Uterus (tissue), 4 donors: Measurements from ENCODE around the gene CSNK1G2. TPM values are rescaled to one million over a fixed set of nuclear protein-coding genes. Genes with fewer than 3 reads are reported as not detected.

Source experiments
- DNase-seq, 2 donors: peaks; one replicate each; pipeline ENCODE4 v3.0.0-alpha.2; 2019 to 2020
- H3K27ac ChIP-seq, 2 donors: fragments of 200-600 bp; sonication (generic); 1 replicate in 1 of 2; 2 replicates in 1 of 2; pipeline ENCODE4 v1.5.1; 2016 to 2018
- H3K27me3 ChIP-seq, 2 donors: fragments of 200-600 bp; sonication (generic); one replicate each; pipeline ENCODE4 v1.5.1; 2018 to 2019; ENCODE audit warnings: control low read depth in 1 of 2
- H3K36me3 ChIP-seq, 2 donors: fragments of 200-600 bp; sonication (generic); one replicate each; pipeline ENCODE4 v1.5.1; 2019; ENCODE audit warnings: control low read depth in 1 of 2
- H3K4me1 ChIP-seq, 2 donors: fragments of 200-600 bp; sonication (generic); one replicate each; pipeline ENCODE4 v1.5.1; 2018 to 2019; ENCODE audit warnings: control low read depth in 1 of 2
- H3K4me3 ChIP-seq, 2 donors: fragments of 200-600 bp; sonication (generic); 1 replicate in 1 of 2; 2 replicates in 1 of 2; pipeline ENCODE4 v1.5.1; 2018 to 2019; ENCODE audit warnings: mild to moderate bottlenecking in 1 of 2
- H3K9me3 ChIP-seq, 2 donors: fragments of 200-600 bp; sonication (generic); one replicate each; pipeline ENCODE4 v1.5.1; 2019; ENCODE audit warnings: control low read depth in 1 of 2
- POLR2A ChIP-seq, 2 donors: fragments of 450-650 bp; IDR thresholded peaks; one replicate each; pipeline ENCODE4 v1.6.1; 2016; ENCODE audit warnings: antibody characterized with exemption in 2 of 2, mild to moderate bottlenecking in 1 of 2, moderate library complexity in 1 of 2
- intact Hi-C: fragments of 100-400 bp; cut with DNase I; formaldehyde crosslinking; loops from one replicate; pipeline ENCODE4 v1.15.1; 2023; ENCODE audit warnings: low total_unique reads
- total RNA-seq, 4 donors: library from RNA; depleted of rRNA in 3 of 4; stranded (reverse); fragments of >200 nt in 3 of 4; gene quantifications; one replicate each; pipeline versions ENCODE4 v1.1.0 to v1.2.4, GENCODE V29; 2014 to 2023
- TF ChIP-seq, protein P1 (sequence below), 4 experiments: fragments of 200-600 bp in 2 of 4; fragments of 450-650 bp in 2 of 4; sonication (generic) in 2 of 4; IDR thresholded peaks; one replicate each; pipeline ENCODE4 v1.5.1; 2016 to 2019; ENCODE audit warnings: antibody characterized with exemption in 4 of 4, mild to moderate bottlenecking in 2 of 4, moderate library complexity in 1 of 4
- donor health status: DM: yes; HTN: yes; CAD: no.

CSNK1G2 gene
- total RNA-seq, 4 donors from 2014 or later = 8.2 to 59.4 (median 46.7) TPM

DNA sequence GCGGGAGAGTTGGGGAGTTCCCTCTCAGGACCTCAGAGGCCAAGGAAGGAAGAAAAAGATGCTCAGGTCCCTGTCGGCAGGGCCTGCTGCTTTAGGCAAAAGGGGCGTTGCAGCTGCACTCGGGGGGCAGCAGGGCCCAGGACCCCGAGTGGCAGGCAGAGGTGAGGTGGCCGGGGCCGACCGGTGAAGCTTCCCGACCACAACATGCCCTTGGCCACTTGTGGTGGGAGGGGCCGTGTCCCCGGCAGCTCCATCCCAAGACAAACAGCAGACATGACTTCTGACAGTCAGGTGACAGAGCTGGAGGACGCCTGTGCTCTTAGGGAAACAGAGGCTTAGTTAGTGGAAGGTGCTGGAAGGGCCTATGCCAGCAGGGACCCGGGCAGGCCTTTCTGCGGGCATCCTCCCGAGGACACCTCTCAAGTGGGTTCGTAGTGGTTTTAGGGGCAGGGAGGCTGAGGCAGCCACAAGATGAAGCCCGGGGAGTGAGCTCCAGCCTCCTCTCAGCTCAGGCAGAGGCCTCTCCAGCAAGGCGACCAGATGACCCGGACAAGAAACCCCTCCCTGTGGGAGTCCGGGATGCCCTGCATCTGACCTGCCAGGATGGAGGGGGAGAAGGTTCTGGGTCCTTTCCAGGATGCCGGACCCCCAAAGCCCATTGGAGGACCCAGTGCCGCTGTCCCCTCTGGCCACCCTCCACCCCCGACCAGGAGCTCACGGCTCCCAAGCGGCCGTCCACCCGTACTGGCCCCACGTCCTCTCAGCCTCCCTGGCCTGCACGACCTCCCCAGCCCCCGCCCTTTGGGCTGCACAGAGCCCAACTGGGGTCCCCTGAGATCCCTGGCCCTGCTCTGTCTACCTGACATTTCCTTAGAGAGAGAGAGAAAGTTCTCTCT lies 50.3 kb downstream of the CSNK1G2 start:
- H3K36me3 ChIP-seq = no peaks in the 10 kb centered on the region
- DNase-seq = no peak
- H3K4me1 ChIP-seq = no peaks in the 10 kb centered on the region
- no peaks in the 10 kb centered on the region for H3K27me3 ChIP-seq
- H3K27ac ChIP-seq = no peak overlapping the region
- intact Hi-C loops = no loop called here
- H3K4me3 ChIP-seq = no peak overlapping the region
- TF ChIP-seq, protein P1, sequence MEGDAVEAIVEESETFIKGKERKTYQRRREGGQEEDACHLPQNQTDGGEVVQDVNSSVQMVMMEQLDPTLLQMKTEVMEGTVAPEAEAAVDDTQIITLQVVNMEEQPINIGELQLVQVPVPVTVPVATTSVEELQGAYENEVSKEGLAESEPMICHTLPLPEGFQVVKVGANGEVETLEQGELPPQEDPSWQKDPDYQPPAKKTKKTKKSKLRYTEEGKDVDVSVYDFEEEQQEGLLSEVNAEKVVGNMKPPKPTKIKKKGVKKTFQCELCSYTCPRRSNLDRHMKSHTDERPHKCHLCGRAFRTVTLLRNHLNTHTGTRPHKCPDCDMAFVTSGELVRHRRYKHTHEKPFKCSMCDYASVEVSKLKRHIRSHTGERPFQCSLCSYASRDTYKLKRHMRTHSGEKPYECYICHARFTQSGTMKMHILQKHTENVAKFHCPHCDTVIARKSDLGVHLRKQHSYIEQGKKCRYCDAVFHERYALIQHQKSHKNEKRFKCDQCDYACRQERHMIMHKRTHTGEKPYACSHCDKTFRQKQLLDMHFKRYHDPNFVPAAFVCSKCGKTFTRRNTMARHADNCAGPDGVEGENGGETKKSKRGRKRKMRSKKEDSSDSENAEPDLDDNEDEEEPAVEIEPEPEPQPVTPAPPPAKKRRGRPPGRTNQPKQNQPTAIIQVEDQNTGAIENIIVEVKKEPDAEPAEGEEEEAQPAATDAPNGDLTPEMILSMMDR (IDR thresholded peaks at IDR 0.05) = no peak
- TF ChIP-seq POLR2A (IDR thresholded peaks at IDR 0.05) = no peak
- H3K9me3 ChIP-seq = no peaks in the 10 kb centered on the region

DNA sequence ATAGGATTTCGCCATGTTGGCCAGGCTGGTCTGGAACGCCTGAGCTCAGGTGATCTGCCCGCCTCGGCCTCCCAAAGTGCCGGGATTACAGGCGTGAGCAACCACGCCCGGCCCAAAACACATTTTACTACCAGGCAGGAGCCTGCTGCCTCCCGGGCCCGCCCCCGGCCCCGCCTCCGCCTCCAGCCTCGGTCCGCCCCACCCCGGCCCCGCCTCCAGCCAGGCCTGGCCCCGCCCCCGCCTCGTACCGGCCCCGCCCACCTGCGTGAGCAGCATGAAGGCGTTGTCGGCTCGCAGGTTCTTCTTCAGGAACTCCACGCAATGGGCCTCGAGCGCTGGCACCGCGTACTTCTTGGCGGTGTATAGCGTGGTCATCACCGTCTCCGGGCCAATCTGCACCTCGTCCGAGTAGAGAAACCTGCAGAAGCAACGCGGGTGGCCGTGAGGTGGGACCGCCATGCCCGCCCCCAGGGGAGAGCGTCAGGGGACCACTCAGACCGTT lies 51.8 kb downstream of the CSNK1G2 start:
- TF ChIP-seq POLR2A (IDR thresholded peaks at IDR 0.05) = no peak
- TF ChIP-seq, protein P1 (IDR thresholded peaks at IDR 0.05) = no peak
- H3K27me3 ChIP-seq = no peaks in the 10 kb centered on the region
- peak in 1 of 2 donors; percentile 17 for DNase-seq
- intact Hi-C loops = no loop called here
- H3K9me3 ChIP-seq = no peaks in the 10 kb centered on the region
- no peak overlapping the region for H3K27ac ChIP-seq
- H3K36me3 ChIP-seq = no peaks in the 10 kb centered on the region
- H3K4me1 ChIP-seq = no peaks in the 10 kb centered on the region
- no peak overlapping the region for H3K4me3 ChIP-seq

DNA sequence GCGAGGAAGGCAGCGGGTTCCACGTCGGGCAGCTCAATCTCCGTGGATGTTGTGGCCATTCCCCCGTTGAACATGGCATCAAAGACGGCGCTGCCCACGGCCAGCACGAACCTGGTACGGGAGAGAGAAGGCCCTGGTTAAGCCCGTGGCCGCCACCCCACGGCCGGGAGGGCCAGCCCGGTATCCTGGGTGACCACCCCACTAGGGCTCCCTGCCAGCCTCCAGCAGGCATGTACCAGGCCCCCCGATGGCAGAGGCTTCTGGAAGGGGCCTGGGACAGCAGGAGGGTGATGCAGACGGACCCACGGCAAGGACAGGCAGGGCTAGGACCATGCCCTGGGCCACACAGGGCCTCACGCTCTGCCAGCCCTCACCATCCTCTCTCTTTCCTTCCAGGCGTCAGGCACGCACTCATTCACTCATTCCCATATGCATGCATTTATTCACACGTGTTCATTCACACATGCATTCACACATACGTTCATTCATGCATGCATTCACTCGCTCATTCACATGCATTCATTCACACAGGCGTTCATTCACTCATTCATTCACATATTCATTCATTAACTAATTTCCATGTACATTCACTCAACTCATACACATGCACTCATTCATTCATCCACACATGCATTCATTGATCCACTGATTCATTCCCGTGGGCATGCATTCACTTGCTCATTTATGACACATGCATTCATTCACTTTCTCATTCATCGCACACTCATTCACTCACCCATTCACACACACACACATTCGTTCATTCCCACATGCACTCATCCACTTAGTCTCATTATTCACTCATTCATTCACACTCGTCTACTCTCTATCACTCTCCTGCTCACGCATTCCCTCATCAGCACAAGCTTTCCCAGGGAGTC lies 56.6 kb downstream of the CSNK1G2 start:
- Histone ChIP-seq H3K4me1 (no peaks in the 10 kb centered on the region), H3K9me3 (no peaks in the 10 kb centered on the region), H3K4me3 (no peak overlapping the region), H3K36me3 (no peaks in the 10 kb centered on the region), H3K27me3 (no peaks in the 10 kb centered on the region), H3K27ac (no peak overlapping the region)
- intact Hi-C loops = no loop called here
- no peak for DNase-seq
- TF ChIP-seq, protein P1 (IDR thresholded peaks at IDR 0.05) = no peak
- no peak for TF ChIP-seq POLR2A (IDR thresholded peaks at IDR 0.05)

DNA sequence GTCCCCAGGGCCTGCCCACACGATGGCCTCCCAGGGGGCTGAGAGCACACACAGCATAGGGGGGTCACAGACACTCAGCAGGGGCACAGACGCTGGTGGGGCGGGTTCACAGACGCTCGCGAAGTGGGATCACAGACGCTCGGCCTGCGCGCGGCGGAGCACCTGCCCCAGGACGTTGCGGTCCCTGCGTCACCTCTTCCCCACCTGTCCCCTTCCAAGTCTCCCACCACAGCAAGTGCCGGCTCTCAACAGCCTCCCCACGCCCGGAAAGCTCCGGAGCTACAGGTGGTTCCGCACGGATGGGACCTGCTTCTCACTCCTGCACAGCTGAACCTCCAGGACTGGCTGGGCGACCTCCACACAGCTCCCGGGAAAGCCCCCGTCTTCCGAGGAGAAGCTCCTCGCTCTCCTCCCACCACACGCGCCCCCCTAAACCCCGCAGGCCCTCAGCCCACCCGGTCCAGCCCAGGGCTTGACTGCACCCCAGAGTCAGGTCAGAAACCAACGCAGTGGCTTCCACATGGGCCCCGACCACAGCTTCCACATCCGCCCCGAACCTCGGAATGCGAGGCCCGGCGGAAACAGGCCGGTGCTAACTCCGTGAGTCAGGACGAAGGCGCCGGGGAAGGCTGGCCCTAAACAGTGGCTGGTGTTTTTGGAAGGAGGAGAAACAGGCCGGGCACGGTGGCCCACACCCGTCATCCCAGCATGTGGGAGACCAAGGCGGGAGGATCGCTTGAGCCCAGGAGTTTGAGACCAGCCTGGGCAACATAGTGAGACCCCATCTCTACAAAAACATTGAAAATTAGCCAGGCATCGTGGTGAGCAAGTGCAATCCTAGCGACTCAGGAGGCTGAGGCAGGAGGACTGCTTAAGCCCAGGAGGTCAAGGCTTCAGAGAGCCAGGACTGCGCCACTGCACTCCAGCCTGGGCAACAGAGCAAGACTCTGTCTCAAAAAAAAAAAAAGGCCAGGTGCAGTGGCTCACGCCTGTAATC lies 58.0 kb downstream of the CSNK1G2 start:
- H3K4me3 ChIP-seq = no peak overlapping the region
- H3K36me3 ChIP-seq = no peaks in the 10 kb centered on the region
- no peaks in the 10 kb centered on the region for H3K4me1 ChIP-seq
- intact Hi-C loops = no loop called here
- H3K27ac ChIP-seq = no peak overlapping the region
- no peaks in the 10 kb centered on the region for H3K27me3 ChIP-seq
- no peak for TF ChIP-seq POLR2A (IDR thresholded peaks at IDR 0.05)
- TF ChIP-seq, protein P1 (IDR thresholded peaks at IDR 0.05) = no peak
- H3K9me3 ChIP-seq = no peaks in the 10 kb centered on the region
- DNase-seq = peak in 1 of 2 donors; percentile 15
